Vagina (tissue), 2 donors: ENCODE results near the gene SELENON.

Source experiments
- CTCF ChIP-seq, 3 experiments: fragments of 450-650 bp in 2 of 3; fragments of 200-600 bp in 1 of 3; sonication (generic) in 1 of 3; IDR thresholded peaks; one replicate each; pipeline ENCODE4 v1.5.1; 2017 to 2019; ENCODE audit warnings: antibody characterized with exemption in 3 of 3, mild to moderate bottlenecking in 2 of 3, moderate library complexity in 2 of 3
- POLR2A ChIP-seq, 2 donors: fragments of 450-650 bp; IDR thresholded peaks; one replicate each; pipeline ENCODE4 v1.6.1; 2017; ENCODE audit warnings: antibody characterized with exemption in 2 of 2, mild to moderate bottlenecking in 2 of 2, moderate library complexity in 2 of 2
- POLR2AphosphoS5 ChIP-seq, 2 donors: sonication (generic); formaldehyde crosslinking; IDR thresholded peaks; one replicate each; pipeline ENCODE4 v1.9.0; 2017; ENCODE audit warnings: antibody characterized with exemption in 2 of 2, mild to moderate bottlenecking in 2 of 2, low read depth in 1 of 2; ENCODE audit not compliant: insufficient read depth in 1 of 2

GRCh38 chr1:25821112-25821476, 21.1 kb downstream of the SELENON start:
- TF ChIP-seq CTCF (IDR thresholded peaks at IDR 0.05): no peak
- no peak for TF ChIP-seq POLR2A (IDR thresholded peaks at IDR 0.05)
- no peak for TF ChIP-seq POLR2AphosphoS5 (IDR thresholded peaks at IDR 0.05; ENCODE audit: insufficient read depth in 1 of 2, low read depth in 1 of 2)
